DMS114 treated with DMSO at 0.1 percent for 48 hours (cell line): ENCODE measurements around the gene TBL3.
A peak's percentile ranks its signal among the peaks of the same experiment; 100 is the strongest.

ENCODE experiments used
- DNase-seq: peaks from one replicate; lab custom pipeline; 2025; ENCODE audit not compliant: unreplicated experiment; lab: John Stamatoyannopoulos, UW

Gene TBL3

GRCh38 chr16:1963806-1964505 lies 7.9 kb upstream of the TBL3 start:
- no peak for DNase-seq

GRCh38 chr16:1964506-1965395 lies 7.1 kb upstream of the TBL3 start, which contains the start of gene RPS2:
RPS2 (minus strand) TSS chr16:1964826; CDS start chr16:1964625, 201 bp downstream.
- DNase-seq, result peak; percentile 92

- DNase-seq, result no peak
Measured at GRCh38 chr16:1965396-1966001, 6.4 kb upstream of the TBL3 start.

- DNase-seq, result no peak
Measured at GRCh38 chr16:1966460-1966859, 5.4 kb upstream of the TBL3 start, which contains the start of gene RNF151. RNF151 (plus strand) TSS chr16:1966856; CDS start chr16:1966882, 26 bp downstream.

GRCh38 chr16:1968146-1968953 lies 3.5 kb upstream of the TBL3 start:
- DNase-seq, result no peak

GRCh38 chr16:1972490-1972877 lies 631 bp downstream of the TBL3 start:
- DNase-seq, result no peak

- no peak for DNase-seq
Measured at GRCh38 chr16:1973461-1974156, 1.8 kb downstream of the TBL3 start.

GRCh38 chr16:1974157-1975070 lies 2.6 kb downstream of the TBL3 start:
- DNase-seq, result no peak

GRCh38 chr16:1975432-1976215 lies 3.8 kb downstream of the TBL3 start:
- DNase-seq, result no peak

- no peak for DNase-seq
Measured at GRCh38 chr16:1976216-1976520, 4.3 kb downstream of the TBL3 start.

- DNase-seq, result no peak
Measured at GRCh38 chr16:1976951-1977874, 5.4 kb downstream of the TBL3 start.

GRCh38 chr16:1977875-1978268 lies 6.0 kb downstream of the TBL3 start:
- no peak for DNase-seq

- DNase-seq, result no peak
Measured at GRCh38 chr16:1978476-1979120, 6.7 kb downstream of the TBL3 start.

GRCh38 chr16:1979271-1980029 lies 7.6 kb downstream of the TBL3 start:
- no peak for DNase-seq

GRCh38 chr16:1980030-1980769 lies 8.3 kb downstream of the TBL3 start:
- DNase-seq, result no peak

- DNase-seq, result no peak
Measured at GRCh38 chr16:1980770-1981087, 8.9 kb downstream of the TBL3 start.
